ENCODE results near the gene LANCL3. TPM values are rescaled to one million over a fixed set of nuclear protein-coding genes. Genes with fewer than 3 reads are reported as not detected.

Gene LANCL3
- total RNA-seq, 2 donors from 2014 or later, result 0.07 to 0.11 TPM

- H3K27me3 ChIP-seq (ENCODE audit: control insufficient read depth, insufficient read depth, low read length, poor library complexity, severe bottlenecking), result no peaks in the 10 kb centered on the region
- Mint-ChIP-seq H3K9me3 (peaks cover 23% of the 10 kb centered on the region), H3K27ac (no peak overlapping the region), H3K27me3 (ENCODE audit: insufficient read depth) (no peaks in the 10 kb centered on the region), H3K4me1 (no peaks in the 10 kb centered on the region), H3K4me3 (no peak overlapping the region), H3K36me3 (ENCODE audit: low read depth) (no peaks in the 10 kb centered on the region)
- H3K36me3 ChIP-seq (ENCODE audit: control insufficient read depth, insufficient read depth, low read length), result no peaks in the 10 kb centered on the region
- no peak for TF ChIP-seq CTCF (conservative IDR thresholded peaks at IDR 0.05)
- H3K27ac ChIP-seq (ENCODE audit: low read depth, low read length), result no peak overlapping the region
- H3K9me3 ChIP-seq (ENCODE audit: control insufficient read depth, low read length), result no peaks in the 10 kb centered on the region
- no peak overlapping the region for H3K9ac ChIP-seq (ENCODE audit: extremely low read depth, low read length, poor library complexity, severe bottlenecking)
- H3K4me3 ChIP-seq (ENCODE audit: low read length), result no peak overlapping the region
- no peaks in the 10 kb centered on the region for H3K4me1 ChIP-seq (ENCODE audit: control insufficient read depth, insufficient read depth, low read length)
- WGBS, 2 experiments (ENCODE audit: insufficient coverage in 1 of 2, insufficient read length in 1 of 2), result 100% methylated on average over 1 of the region's 1 CpG; no CpG with 5 or more reads in 1 of the 2 experiments
- DNase-seq, result no peak
Observed at GRCh38 chrX:37613933-37614332, 42.5 kb downstream of the LANCL3 start.

- Histone ChIP-seq H3K36me3 (ENCODE audit: control insufficient read depth, insufficient read depth, low read length) (no peaks in the 10 kb centered on the region), H3K27me3 (ENCODE audit: control insufficient read depth, insufficient read depth, low read length, poor library complexity, severe bottlenecking) (no peaks in the 10 kb centered on the region), H3K9me3 (ENCODE audit: control insufficient read depth, low read length) (no peaks in the 10 kb centered on the region), H3K4me3 (ENCODE audit: low read length) (no peak overlapping the region), H3K9ac (ENCODE audit: extremely low read depth, low read length, poor library complexity, severe bottlenecking) (no peak overlapping the region), H3K27ac (ENCODE audit: low read depth, low read length) (no peak overlapping the region), H3K4me1 (ENCODE audit: control insufficient read depth, insufficient read depth, low read length) (no peaks in the 10 kb centered on the region)
- Mint-ChIP-seq H3K27ac (no peak overlapping the region), H3K4me3 (no peak overlapping the region), H3K9me3 (peaks cover 29% of the 10 kb centered on the region), H3K4me1 (no peaks in the 10 kb centered on the region), H3K27me3 (ENCODE audit: insufficient read depth) (no peaks in the 10 kb centered on the region), H3K36me3 (ENCODE audit: low read depth) (no peaks in the 10 kb centered on the region)
- WGBS, 2 experiments (ENCODE audit: insufficient coverage in 1 of 2, insufficient read length in 1 of 2), result 100% methylated on average over 1 of the region's 1 CpG; no CpG with 5 or more reads in 1 of the 2 experiments
- no peak for TF ChIP-seq CTCF (conservative IDR thresholded peaks at IDR 0.05)
- no peak for DNase-seq
Observed at GRCh38 chrX:37627602-37628001, 56.1 kb downstream of the LANCL3 start.

- peaks cover 43% of the 10 kb centered on the region for H3K9me3 Mint-ChIP-seq
- H3K9me3 ChIP-seq (ENCODE audit: control insufficient read depth, low read length), result no peaks in the 10 kb centered on the region
- H3K27ac Mint-ChIP-seq, result no peak overlapping the region
- H3K4me3 Mint-ChIP-seq, result no peak overlapping the region
- no peaks in the 10 kb centered on the region for H3K36me3 ChIP-seq (ENCODE audit: control insufficient read depth, insufficient read depth, low read length)
- DNase-seq, result no peak
- no peaks in the 10 kb centered on the region for H3K27me3 ChIP-seq (ENCODE audit: control insufficient read depth, insufficient read depth, low read length, poor library complexity, severe bottlenecking)
- no peak overlapping the region for H3K9ac ChIP-seq (ENCODE audit: extremely low read depth, low read length, poor library complexity, severe bottlenecking)
- no peaks in the 10 kb centered on the region for H3K4me1 Mint-ChIP-seq
- H3K4me1 ChIP-seq (ENCODE audit: control insufficient read depth, insufficient read depth, low read length), result no peaks in the 10 kb centered on the region
- no peak overlapping the region for H3K27ac ChIP-seq (ENCODE audit: low read depth, low read length)
- no peaks in the 10 kb centered on the region for H3K36me3 Mint-ChIP-seq (ENCODE audit: low read depth)
- H3K27me3 Mint-ChIP-seq (ENCODE audit: insufficient read depth), result no peaks in the 10 kb centered on the region
- no peak for TF ChIP-seq CTCF (conservative IDR thresholded peaks at IDR 0.05)
- no peak overlapping the region for H3K4me3 ChIP-seq (ENCODE audit: low read length)
Observed at GRCh38 chrX:37638047-37638446, 66.6 kb downstream of the LANCL3 start.
